ENCODE data around the gene EME2. TPM values are rescaled to one million over a fixed set of nuclear protein-coding genes. Genes with fewer than 3 reads are reported as not detected.

The EME2 gene
- total and polyA plus RNA-seq, 2 of the 13 experiments (the other 11 are each of a cell fraction or from before 2014, with no cell fraction given) = 4.4 to 7.6 TPM

GRCh38 chr16:1800701-1801100, 28.1 kb downstream of the EME2 start:
- H3K4me1 ChIP-seq (ENCODE audit: insufficient read depth, low read length) = no peaks in the 10 kb centered on the region
- no peak overlapping the region for H3K4me3 ChIP-seq (replicated peaks in 1 of 3; ENCODE audit: insufficient read depth in 1 of 3, low read depth in 2 of 3, low read length in 3 of 3)
- CTCF ChIA-PET (ENCODE audit: low intra/inter-chr PET ratio, low total read pairs) = no interaction called here
- peaks cover 24% of the 10 kb centered on the region for H3K9me3 ChIP-seq (ENCODE audit: low read length)
- no peak overlapping the region for H3K27ac ChIP-seq (ENCODE audit: extremely low read length, insufficient read depth, low read length)
- no peak for TF ChIP-seq TERF1 (CRISPR knock-in tag; IDR thresholded peaks at IDR 0.05)
- TF ChIP-seq HNF4G (IDR thresholded peaks at IDR 0.05; ENCODE audit: borderline replicate concordance, low read depth, low read length) = no peak
- TF ChIP-seq HNF4G (CRISPR knock-in tag; IDR thresholded peaks at IDR 0.05; ENCODE audit: borderline replicate concordance, low read depth) = no peak
- no peak for TF ChIP-seq SSRP1 (CRISPR knock-in tag; IDR thresholded peaks at IDR 0.05)
- TF ChIP-seq ZBTB10 (CRISPR knock-in tag; IDR thresholded peaks at IDR 0.05; ENCODE audit: borderline replicate concordance) = no peak
- no peak for TF ChIP-seq MTA1 (CRISPR knock-in tag; IDR thresholded peaks at IDR 0.05; ENCODE audit: borderline replicate concordance)
- TF ChIP-seq DNMT3B (CRISPR knock-in tag; conservative IDR thresholded peaks at IDR 0.05) = no peak
- no peak for TF ChIP-seq ARNT2 (CRISPR knock-in tag; IDR thresholded peaks at IDR 0.05; ENCODE audit: low read depth)
- TF ChIP-seq ZNF432 (CRISPR knock-in tag; IDR thresholded peaks at IDR 0.05; ENCODE audit: borderline replicate concordance) = no peak
- TF ChIP-seq ZNF501 (CRISPR knock-in tag; IDR thresholded peaks at IDR 0.05) = no peak
- H3K27me3 ChIP-seq (ENCODE audit: control insufficient read depth in 1 of 2, insufficient read depth in 2 of 2, low read length in 2 of 2) = no peaks in the 10 kb centered on the region
- H3K79me2 ChIP-seq (ENCODE audit: insufficient read depth, low read length) = no peaks in the 10 kb centered on the region
- BruUV-seq (replicated peaks) = no TSS peak
- no peaks in the 10 kb centered on the region for H4K20me1 ChIP-seq (ENCODE audit: insufficient read depth, low read length)
- POLR2A ChIA-PET = interaction anchor here (1.1 to 1.2 kb wide), 2 partner anchors 13 to 18 kb away, joined by 3 read pairs; partner anchors contain the start of genes NUBP2 and SPSB3
- intact Hi-C loops (cut with micrococcal nuclease; ENCODE audit: unreplicated experiment) (no loop called here), in situ Hi-C loops (cut with HindIII; ENCODE audit: extremely low pct_ligation_motif_present, low pct_unique_long_range_greater_than_20kb) (no loop called here)
- WGBS (ENCODE audit: low lambda C conversion rate) = 89% methylated on average over 10 of the region's 10 CpGs
- H3K9ac ChIP-seq (ENCODE audit: insufficient read depth, low read depth, low read length) = no peak overlapping the region
- ATAC-seq (no peak), DNase-seq (ENCODE audit: low spot score) (no peak), FAIRE-seq (no peak)
- H3K36me3 ChIP-seq (replicated peaks in 1 of 2; ENCODE audit: control insufficient read depth in 1 of 2, insufficient read depth in 2 of 2, low read length in 2 of 2) = no peaks in the 10 kb centered on the region
- H3K4me2 ChIP-seq (ENCODE audit: low read depth, low read length) = no peak overlapping the region
- H2AFZ ChIP-seq (ENCODE audit: low read length) = no peak overlapping the region

All from HepG2 (cell line).